Gastroesophageal sphincter (tissue), 3 donors: ENCODE measurements around the gene GTF2F2.

Experiments used
- EP300 ChIP-seq: sonication (generic); formaldehyde crosslinking; IDR thresholded peaks from one replicate; pipeline ENCODE4 v1.6.1; 2017; ENCODE audit warnings: antibody characterized with exemption, mild to moderate bottlenecking
- POLR2A ChIP-seq, 2 donors: fragments of 450-650 bp; IDR thresholded peaks; one replicate each; pipeline ENCODE4 v1.6.1; 2017; ENCODE audit warnings: antibody characterized with exemption in 2 of 2, mild to moderate bottlenecking in 2 of 2, moderate library complexity in 1 of 2
- POLR2AphosphoS5 ChIP-seq: sonication (generic); formaldehyde crosslinking; IDR thresholded peaks from one replicate; pipeline ENCODE4 v1.6.1; 2017; ENCODE audit warnings: antibody characterized with exemption
- TF ChIP-seq, protein P1 (sequence below), 4 experiments: fragments of 200-600 bp in 2 of 4; fragments of 450-650 bp in 2 of 4; sonication (generic) in 1 of 4; IDR thresholded peaks; one replicate each; pipeline ENCODE4 v1.5.1; 2017 to 2019; ENCODE audit warnings: antibody characterized with exemption in 4 of 4, mild to moderate bottlenecking in 2 of 4, moderate library complexity in 2 of 4

DNA sequence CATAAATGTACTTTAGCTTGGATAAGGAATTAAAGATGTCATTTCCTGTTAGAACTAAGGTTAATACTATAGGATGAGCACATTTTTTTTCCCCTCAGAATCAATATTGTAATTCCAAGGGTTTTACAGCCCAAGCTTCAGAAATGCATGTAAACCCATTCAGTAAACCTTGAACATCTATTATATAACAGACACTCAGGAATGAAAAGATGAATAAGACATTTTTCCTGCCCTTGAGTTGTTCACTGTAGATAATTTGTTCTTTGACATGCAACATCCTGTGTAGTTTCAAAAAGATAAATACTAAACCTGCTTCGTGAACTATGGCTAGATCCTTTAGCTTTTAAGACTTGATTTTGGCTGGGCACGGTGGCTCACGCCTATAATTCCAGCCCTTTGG is 102.2 kb downstream of the GTF2F2 start:
- TF ChIP-seq, protein P1, sequence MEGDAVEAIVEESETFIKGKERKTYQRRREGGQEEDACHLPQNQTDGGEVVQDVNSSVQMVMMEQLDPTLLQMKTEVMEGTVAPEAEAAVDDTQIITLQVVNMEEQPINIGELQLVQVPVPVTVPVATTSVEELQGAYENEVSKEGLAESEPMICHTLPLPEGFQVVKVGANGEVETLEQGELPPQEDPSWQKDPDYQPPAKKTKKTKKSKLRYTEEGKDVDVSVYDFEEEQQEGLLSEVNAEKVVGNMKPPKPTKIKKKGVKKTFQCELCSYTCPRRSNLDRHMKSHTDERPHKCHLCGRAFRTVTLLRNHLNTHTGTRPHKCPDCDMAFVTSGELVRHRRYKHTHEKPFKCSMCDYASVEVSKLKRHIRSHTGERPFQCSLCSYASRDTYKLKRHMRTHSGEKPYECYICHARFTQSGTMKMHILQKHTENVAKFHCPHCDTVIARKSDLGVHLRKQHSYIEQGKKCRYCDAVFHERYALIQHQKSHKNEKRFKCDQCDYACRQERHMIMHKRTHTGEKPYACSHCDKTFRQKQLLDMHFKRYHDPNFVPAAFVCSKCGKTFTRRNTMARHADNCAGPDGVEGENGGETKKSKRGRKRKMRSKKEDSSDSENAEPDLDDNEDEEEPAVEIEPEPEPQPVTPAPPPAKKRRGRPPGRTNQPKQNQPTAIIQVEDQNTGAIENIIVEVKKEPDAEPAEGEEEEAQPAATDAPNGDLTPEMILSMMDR (IDR thresholded peaks at IDR 0.05), result no peak
- TF ChIP-seq EP300 (no peak), POLR2AphosphoS5 (no peak), POLR2A (IDR thresholded peaks at IDR 0.05) (no peak)
